IgD-negative memory B cell (primary cell): ENCODE results near the gene ESRRA. TPM values are rescaled to one million over a fixed set of nuclear protein-coding genes. Genes with fewer than 3 reads are reported as not detected.

Experiments used
- H3K27ac Mint-ChIP-seq, 3 donors: one replicate each; pipeline ENCODE4 v1.8.0; 2020 to 2022; ENCODE audit warnings: mild to moderate bottlenecking in 3 of 3, mixed read lengths in 3 of 3, moderate library complexity in 1 of 3
- H3K27me3 Mint-ChIP-seq: one replicate; pipeline ENCODE4 v1.8.0; 2021; ENCODE audit warnings: mixed read lengths
- H3K36me3 Mint-ChIP-seq: one replicate; pipeline ENCODE4 v1.8.0; 2020; ENCODE audit warnings: mild to moderate bottlenecking, mixed read lengths
- H3K4me1 Mint-ChIP-seq, 3 donors: one replicate each; pipeline ENCODE4 v1.8.0; 2020 to 2022; ENCODE audit warnings: mixed read lengths in 3 of 3, mild to moderate bottlenecking in 1 of 3
- H3K4me3 Mint-ChIP-seq, 4 donors: one replicate each; pipeline ENCODE4 v1.8.0; 2020 to 2022; ENCODE audit warnings: mild to moderate bottlenecking in 4 of 4, mixed read lengths in 4 of 4, moderate library complexity in 3 of 4
- H3K9me3 Mint-ChIP-seq, 3 donors: one replicate each; pipeline ENCODE4 v1.8.0; 2020 to 2021; ENCODE audit warnings: mixed read lengths in 3 of 3, mild to moderate bottlenecking in 1 of 3
- polyA plus RNA-seq: library from polyadenylated mRNA; unstranded; fragments of 300-500 nt; fragmentation: Illumina TruSeq; gene quantifications from one replicate; pipeline ENCODE4 v1.2.3, GENCODE V29; 2021

The ESRRA gene
- polyA plus RNA-seq, 1 donor from 2014 or later, result 11.2 TPM

GRCh38 chr11:64359712-64360445 lies 54.6 kb downstream of the ESRRA start:
- peaks cover 21 to 27% (median 26%) of the 10 kb centered on the region in 3 donors for H3K4me1 Mint-ChIP-seq
- H3K36me3 Mint-ChIP-seq, result peaks cover 14% of the 10 kb centered on the region
- no peaks in the 10 kb centered on the region for H3K27me3 Mint-ChIP-seq

GRCh38 chr11:64360448-64360921 lies 55.2 kb downstream of the ESRRA start:
- Mint-ChIP-seq H3K4me3 (peak overlapping the region; percentile 88 to 97 (median 93)), H3K36me3 (peaks cover 14% of the 10 kb centered on the region), H3K9me3 (no peaks in the 10 kb centered on the region), H3K27ac (peak overlapping the region in 2 of 3 donors; percentile 42 to 71), H3K27me3 (no peaks in the 10 kb centered on the region), H3K4me1 (peaks cover 21 to 27% (median 26%) of the 10 kb centered on the region in 3 donors)

More at GRCh38 chr11:64359712-64360445, 54.6 kb downstream of the ESRRA start:
- H3K4me3 Mint-ChIP-seq, result peak overlapping the region; percentile 88 to 97 (median 93)
- no peaks in the 10 kb centered on the region for H3K9me3 Mint-ChIP-seq
- H3K27ac Mint-ChIP-seq, result peak overlapping the region; percentile 42 to 71 (median 64)

GRCh38 chr11:64361659-64362058 lies 56.3 kb downstream of the ESRRA start:
- H3K36me3 Mint-ChIP-seq, result peaks cover 17% of the 10 kb centered on the region

GRCh38 chr11:64362339-64362738 lies 57.0 kb downstream of the ESRRA start:
- Mint-ChIP-seq H3K27me3 (no peaks in the 10 kb centered on the region), H3K4me1 (peaks cover 21 to 32% (median 23%) of the 10 kb centered on the region in 3 donors), H3K27ac (peak overlapping the region in 1 of 3 donors; percentile 73), H3K9me3 (no peaks in the 10 kb centered on the region), H3K36me3 (peaks cover 19% of the 10 kb centered on the region), H3K4me3 (peak overlapping the region in 1 of 4 donors; percentile 74)

More at GRCh38 chr11:64361659-64362058, 56.3 kb downstream of the ESRRA start:
- Mint-ChIP-seq H3K27ac (peak overlapping the region in 1 of 3 donors; percentile 73), H3K4me1 (peaks cover 21 to 30% (median 23%) of the 10 kb centered on the region in 3 donors), H3K9me3 (no peaks in the 10 kb centered on the region), H3K27me3 (no peaks in the 10 kb centered on the region), H3K4me3 (peak overlapping the region in 1 of 4 donors; percentile 74)

GRCh38 chr11:64364435-64364834 lies 59.1 kb downstream of the ESRRA start:
- no peaks in the 10 kb centered on the region for H3K9me3 Mint-ChIP-seq
- peaks cover 19 to 32% (median 19%) of the 10 kb centered on the region in 3 donors for H3K4me1 Mint-ChIP-seq
- H3K36me3 Mint-ChIP-seq, result peaks cover 19% of the 10 kb centered on the region
- peak overlapping the region in 1 of 4 donors; percentile 8 for H3K4me3 Mint-ChIP-seq
- H3K27ac Mint-ChIP-seq, result no peak overlapping the region
- no peaks in the 10 kb centered on the region for H3K27me3 Mint-ChIP-seq

- Mint-ChIP-seq H3K27me3 (no peaks in the 10 kb centered on the region), H3K36me3 (peaks cover 16% of the 10 kb centered on the region), H3K9me3 (no peaks in the 10 kb centered on the region), H3K27ac (no peak overlapping the region), H3K4me1 (peaks cover 15 to 27% (median 16%) of the 10 kb centered on the region in 3 donors), H3K4me3 (no peak overlapping the region)
Measured at GRCh38 chr11:64364911-64365310, 59.6 kb downstream of the ESRRA start.

Other genes with a start within 250 kb of the ESRRA start
- 9.7 TPM for gene MACROD1, start 139.4 kb upstream of the ESRRA start, polyA plus RNA-seq
- gene STIP1, start 119.4 kb upstream of the ESRRA start, polyA plus RNA-seq, result 102 TPM
- gene FERMT3, start 98.8 kb upstream of the ESRRA start, polyA plus RNA-seq, result 149 TPM
- gene TRPT1, start 79.3 kb upstream of the ESRRA start, polyA plus RNA-seq, result 75.0 TPM
- gene NUDT22, start 79.2 kb upstream of the ESRRA start, polyA plus RNA-seq, result 56.6 TPM
- 49.3 TPM for gene DNAJC4, start 75.0 kb upstream of the ESRRA start, polyA plus RNA-seq
- gene VEGFB, start 70.9 kb upstream of the ESRRA start, polyA plus RNA-seq, result 34.8 TPM
- 101 TPM for gene FKBP2, start 64.4 kb upstream of the ESRRA start, polyA plus RNA-seq
- gene PPP1R14B, start 58.6 kb upstream of the ESRRA start, polyA plus RNA-seq, result 48.1 TPM
- 0.33 TPM for gene PLCB3, start 54.0 kb upstream of the ESRRA start, polyA plus RNA-seq
- 53.2 TPM for gene BAD, start 20.9 kb upstream of the ESRRA start, polyA plus RNA-seq
- 19.7 TPM for gene GPR137, start 19.7 kb upstream of the ESRRA start, polyA plus RNA-seq
- not detected for gene KCNK4, start 14.2 kb upstream of the ESRRA start, polyA plus RNA-seq
- not detected for gene CATSPERZ, start 5.2 kb upstream of the ESRRA start, polyA plus RNA-seq
- gene TRMT112, start 12.0 kb downstream of the ESRRA start, polyA plus RNA-seq, result 560 TPM
- 185 TPM for gene PRDX5, start 12.6 kb downstream of the ESRRA start, polyA plus RNA-seq
- gene CCDC88B, start 34.7 kb downstream of the ESRRA start, polyA plus RNA-seq, result 33.0 TPM
- 12.2 TPM for gene RPS6KA4, start 53.6 kb downstream of the ESRRA start, polyA plus RNA-seq